Measurements from ENCODE around the gene LCN1.

LCN1 gene

GRCh38 chr9:135488527-135488926, 32.7 kb upstream of the LCN1 start:
- no peak for DNase-seq (ENCODE audit: low spot score)

- DNase-seq (ENCODE audit: low spot score): no peak
Observed at GRCh38 chr9:135489188-135489906, 31.9 kb upstream of the LCN1 start.

GRCh38 chr9:135490166-135490870, 30.9 kb upstream of the LCN1 start:
- no peak for DNase-seq (ENCODE audit: low spot score)

- no peak for DNase-seq (ENCODE audit: low spot score)
Observed at GRCh38 chr9:135490980-135491464, 30.2 kb upstream of the LCN1 start.

GRCh38 chr9:135491764-135492163, 29.5 kb upstream of the LCN1 start:
- no peak for DNase-seq (ENCODE audit: low spot score)

GRCh38 chr9:135492886-135493669, 28.2 kb upstream of the LCN1 start:
- no peak for DNase-seq (ENCODE audit: low spot score)

GRCh38 chr9:135494791-135495559, 26.3 kb upstream of the LCN1 start:
- DNase-seq (ENCODE audit: low spot score): no peak

- no peak for DNase-seq (ENCODE audit: low spot score)
Observed at GRCh38 chr9:135498381-135499126, 22.7 kb upstream of the LCN1 start.

GRCh38 chr9:135499326-135500070, 21.7 kb upstream of the LCN1 start:
- DNase-seq (ENCODE audit: low spot score): peak; percentile 92

GRCh38 chr9:135500071-135500524, 21.1 kb upstream of the LCN1 start:
- DNase-seq (ENCODE audit: low spot score): no peak

- peak; percentile 93 for DNase-seq (ENCODE audit: low spot score)
Observed at GRCh38 chr9:135500525-135501260, 20.5 kb upstream of the LCN1 start, which contains the start of gene MRPS2. Gene MRPS2 (plus strand): TSS chr9:135500682. CDS start chr9:135500711, 29 bp downstream.

- peak; percentile 78 for DNase-seq (ENCODE audit: low spot score)
Observed at GRCh38 chr9:135501261-135502167, 19.7 kb upstream of the LCN1 start.

- no peak for DNase-seq (ENCODE audit: low spot score)
Observed at GRCh38 chr9:135502168-135502872, 18.9 kb upstream of the LCN1 start.

GRCh38 chr9:135502873-135503321, 18.3 kb upstream of the LCN1 start:
- DNase-seq (ENCODE audit: low spot score): no peak

GRCh38 chr9:135503371-135504261, 17.6 kb upstream of the LCN1 start:
- DNase-seq (ENCODE audit: low spot score): no peak
